Measurements from ENCODE around the gene SERINC2.
A peak's percentile ranks its signal among the peaks of the same experiment; 100 is the strongest.
"Not testable (repeated sequence)": the region's sequence is repeated elsewhere in the genome, so short reads cannot be mapped to it uniquely, and the experiment has no call there.

The SERINC2 gene

GRCh38 chr1:31416101-31416736 is 3.2 kb downstream of the SERINC2 start:
- DNase-seq, result no peak

- no peak for DNase-seq
Measured at GRCh38 chr1:31417148-31417547, 4.1 kb downstream of the SERINC2 start.

GRCh38 chr1:31418626-31419323 is 5.8 kb downstream of the SERINC2 start:
- no peak for DNase-seq

- DNase-seq, result no peak
Measured at GRCh38 chr1:31420716-31421115, 7.7 kb downstream of the SERINC2 start.

- no peak for DNase-seq
Measured at GRCh38 chr1:31421371-31422040, 8.5 kb downstream of the SERINC2 start.

GRCh38 chr1:31422505-31423319 is 9.7 kb downstream of the SERINC2 start:
- DNase-seq, result peak; percentile 55 to 65

- DNase-seq, result peak in 1 of 2 donors; percentile 70
Measured at GRCh38 chr1:31423418-31423947, 10.5 kb downstream of the SERINC2 start.

GRCh38 chr1:31424568-31424967 is 11.6 kb downstream of the SERINC2 start:
- no peak for DNase-seq

GRCh38 chr1:31425301-31426081 is 12.5 kb downstream of the SERINC2 start:
- DNase-seq, result no peak

- DNase-seq, result no peak
Measured at GRCh38 chr1:31426249-31426922, 13.4 kb downstream of the SERINC2 start.

GRCh38 chr1:31427322-31427721 is 14.3 kb downstream of the SERINC2 start:
- DNase-seq, result no peak

- no peak for DNase-seq
Measured at GRCh38 chr1:31428436-31429221, 15.6 kb downstream of the SERINC2 start.

GRCh38 chr1:31429583-31429982 is 16.6 kb downstream of the SERINC2 start:
- DNase-seq, result no peak

GRCh38 chr1:31431351-31432257 is 18.6 kb downstream of the SERINC2 start:
- DNase-seq, result not testable (repeated sequence)

- DNase-seq, result no peak
Measured at GRCh38 chr1:31432592-31433395, 19.8 kb downstream of the SERINC2 start.

GRCh38 chr1:31433396-31433930 is 20.4 kb downstream of the SERINC2 start:
- no peak for DNase-seq

- DNase-seq, result no peak
Measured at GRCh38 chr1:31434101-31434871, 21.3 kb downstream of the SERINC2 start.

- DNase-seq, result no peak
Measured at GRCh38 chr1:31434979-31435378, 22.0 kb downstream of the SERINC2 start.

Data from CD4-positive, alpha-beta T cell treated with Interferon alpha-2 for 1 hour (primary cell).